ENCODE data around the gene PPP5C.

The PPP5C gene

DNA sequence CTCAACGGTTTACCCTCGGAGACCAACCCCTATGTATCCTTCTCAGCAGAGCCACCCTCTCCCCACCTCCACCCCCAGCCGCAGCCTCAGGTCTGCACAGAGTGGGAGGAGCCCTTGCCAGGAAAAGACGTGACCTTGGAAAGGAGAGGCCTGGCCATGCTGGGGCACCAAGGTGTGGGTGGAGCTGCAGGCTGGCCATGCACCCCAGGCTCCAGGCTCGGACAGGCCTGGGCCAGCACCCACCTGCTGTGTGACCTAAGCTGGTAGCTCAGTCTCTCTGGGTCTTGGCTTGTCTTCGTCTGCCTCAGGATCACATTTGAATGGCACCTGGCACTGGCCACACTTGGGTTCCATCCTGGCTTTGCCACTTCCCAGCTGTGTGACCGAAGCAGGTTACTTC, 37.0 kb downstream of the PPP5C start:
- DNase-seq (ENCODE audit: low read depth) = no peak
- TF ChIP-seq, protein P1, sequence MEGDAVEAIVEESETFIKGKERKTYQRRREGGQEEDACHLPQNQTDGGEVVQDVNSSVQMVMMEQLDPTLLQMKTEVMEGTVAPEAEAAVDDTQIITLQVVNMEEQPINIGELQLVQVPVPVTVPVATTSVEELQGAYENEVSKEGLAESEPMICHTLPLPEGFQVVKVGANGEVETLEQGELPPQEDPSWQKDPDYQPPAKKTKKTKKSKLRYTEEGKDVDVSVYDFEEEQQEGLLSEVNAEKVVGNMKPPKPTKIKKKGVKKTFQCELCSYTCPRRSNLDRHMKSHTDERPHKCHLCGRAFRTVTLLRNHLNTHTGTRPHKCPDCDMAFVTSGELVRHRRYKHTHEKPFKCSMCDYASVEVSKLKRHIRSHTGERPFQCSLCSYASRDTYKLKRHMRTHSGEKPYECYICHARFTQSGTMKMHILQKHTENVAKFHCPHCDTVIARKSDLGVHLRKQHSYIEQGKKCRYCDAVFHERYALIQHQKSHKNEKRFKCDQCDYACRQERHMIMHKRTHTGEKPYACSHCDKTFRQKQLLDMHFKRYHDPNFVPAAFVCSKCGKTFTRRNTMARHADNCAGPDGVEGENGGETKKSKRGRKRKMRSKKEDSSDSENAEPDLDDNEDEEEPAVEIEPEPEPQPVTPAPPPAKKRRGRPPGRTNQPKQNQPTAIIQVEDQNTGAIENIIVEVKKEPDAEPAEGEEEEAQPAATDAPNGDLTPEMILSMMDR (IDR thresholded peaks at IDR 0.05; ENCODE audit: low read depth, low read length) = no peak
- no peak for TF ChIP-seq MYC (IDR thresholded peaks at IDR 0.05; ENCODE audit: low read depth, low read length)
- no peak for TF ChIP-seq POLR2A (IDR thresholded peaks at IDR 0.05; ENCODE audit: extremely low read depth, insufficient read length)
- TF ChIP-seq, protein P2, sequence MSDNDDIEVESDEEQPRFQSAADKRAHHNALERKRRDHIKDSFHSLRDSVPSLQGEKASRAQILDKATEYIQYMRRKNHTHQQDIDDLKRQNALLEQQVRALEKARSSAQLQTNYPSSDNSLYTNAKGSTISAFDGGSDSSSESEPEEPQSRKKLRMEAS (IDR thresholded peaks at IDR 0.05; ENCODE audit: low read depth, low read length) = no peak
- no peak overlapping the region for H3K4me3 ChIP-seq (ENCODE audit: low read depth, low read length)

DNA sequence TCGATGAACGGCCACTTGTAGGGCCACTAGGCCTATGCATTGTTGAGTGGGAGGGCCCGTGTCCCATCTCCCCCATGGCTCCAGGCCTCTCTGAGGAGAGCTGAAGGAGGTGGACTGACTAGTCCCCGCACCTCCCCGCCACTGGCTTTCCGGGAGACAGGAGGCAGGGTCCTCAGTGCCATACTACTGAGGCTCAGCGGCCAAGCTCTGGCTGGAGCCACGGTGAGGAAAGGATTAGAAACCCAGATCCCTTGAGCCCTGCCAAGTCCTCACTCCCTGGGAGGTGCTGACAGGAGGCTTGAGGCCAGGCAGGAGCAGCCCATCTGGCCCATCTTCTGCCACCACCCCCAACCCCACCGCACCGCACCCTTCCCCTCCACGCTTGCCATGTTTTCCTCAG, 37.5 kb downstream of the PPP5C start:
- no peak for DNase-seq (ENCODE audit: low read depth)
- no peak for TF ChIP-seq POLR2A (IDR thresholded peaks at IDR 0.05; ENCODE audit: extremely low read depth, insufficient read length)
- TF ChIP-seq, protein P1 (IDR thresholded peaks at IDR 0.05; ENCODE audit: low read depth, low read length) = no peak
- no peak for TF ChIP-seq MYC (IDR thresholded peaks at IDR 0.05; ENCODE audit: low read depth, low read length)
- TF ChIP-seq, protein P2 (IDR thresholded peaks at IDR 0.05; ENCODE audit: low read depth, low read length) = no peak
- no peak overlapping the region for H3K4me3 ChIP-seq (ENCODE audit: low read depth, low read length)

DNA sequence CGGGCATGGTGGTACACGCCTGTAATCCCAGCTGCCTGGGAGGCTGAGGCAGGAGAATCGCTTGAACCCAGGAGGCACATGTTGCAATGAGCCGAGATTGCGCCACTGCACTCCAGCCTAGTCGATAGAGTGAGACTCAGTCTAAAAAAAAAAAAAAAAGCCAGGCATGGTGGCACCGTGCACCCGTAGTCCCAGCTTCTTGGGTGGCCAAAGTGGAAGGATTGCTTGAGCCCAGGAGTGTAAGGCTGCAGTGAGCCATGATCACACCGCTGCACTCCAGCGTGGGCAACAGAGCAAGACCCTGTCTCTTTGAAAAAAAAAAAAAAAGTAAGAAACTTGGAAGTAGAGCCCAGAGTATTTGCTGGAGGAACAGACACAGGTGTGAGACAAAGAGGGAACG, 38.7 kb downstream of the PPP5C start:
- no peak overlapping the region for H3K4me3 ChIP-seq (ENCODE audit: low read depth, low read length)
- peak; percentile 48 for DNase-seq (ENCODE audit: low read depth)
- TF ChIP-seq, protein P2 (IDR thresholded peaks at IDR 0.05; ENCODE audit: low read depth, low read length) = no peak
- TF ChIP-seq MYC (IDR thresholded peaks at IDR 0.05; ENCODE audit: low read depth, low read length) (no peak), POLR2A (IDR thresholded peaks at IDR 0.05; ENCODE audit: extremely low read depth, insufficient read length) (no peak)
- TF ChIP-seq, protein P1 (IDR thresholded peaks at IDR 0.05; ENCODE audit: low read depth, low read length) = no peak

DNA sequence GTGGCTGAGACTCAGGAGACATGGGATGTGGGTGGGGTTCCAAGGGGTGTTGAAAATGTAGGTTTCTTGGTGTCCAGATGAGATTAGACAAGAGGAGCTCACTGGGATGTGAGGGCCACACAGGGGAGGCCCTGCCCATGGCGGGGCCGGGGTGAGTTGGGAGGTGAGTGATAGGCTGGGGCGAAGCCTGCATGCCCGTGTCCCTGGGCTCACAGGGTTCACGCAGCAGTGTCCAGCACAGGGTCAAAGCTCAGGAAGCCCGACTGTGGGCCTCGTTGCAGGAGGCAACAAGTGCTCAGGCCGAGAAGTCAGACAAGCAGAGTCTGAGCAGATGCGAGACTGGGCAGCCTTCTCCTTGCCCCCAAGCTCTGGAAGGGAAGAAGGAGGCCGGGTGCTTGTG, 39.3 kb downstream of the PPP5C start:
- peak; percentile 4 for DNase-seq (ENCODE audit: low read depth)
- no peak for TF ChIP-seq POLR2A (IDR thresholded peaks at IDR 0.05; ENCODE audit: extremely low read depth, insufficient read length)
- TF ChIP-seq, protein P1 (IDR thresholded peaks at IDR 0.05; ENCODE audit: low read depth, low read length) = no peak
- TF ChIP-seq MYC (IDR thresholded peaks at IDR 0.05; ENCODE audit: low read depth, low read length) = no peak
- TF ChIP-seq, protein P2 (IDR thresholded peaks at IDR 0.05; ENCODE audit: low read depth, low read length) = no peak
- H3K4me3 ChIP-seq (ENCODE audit: low read depth, low read length) = no peak overlapping the region

DNA sequence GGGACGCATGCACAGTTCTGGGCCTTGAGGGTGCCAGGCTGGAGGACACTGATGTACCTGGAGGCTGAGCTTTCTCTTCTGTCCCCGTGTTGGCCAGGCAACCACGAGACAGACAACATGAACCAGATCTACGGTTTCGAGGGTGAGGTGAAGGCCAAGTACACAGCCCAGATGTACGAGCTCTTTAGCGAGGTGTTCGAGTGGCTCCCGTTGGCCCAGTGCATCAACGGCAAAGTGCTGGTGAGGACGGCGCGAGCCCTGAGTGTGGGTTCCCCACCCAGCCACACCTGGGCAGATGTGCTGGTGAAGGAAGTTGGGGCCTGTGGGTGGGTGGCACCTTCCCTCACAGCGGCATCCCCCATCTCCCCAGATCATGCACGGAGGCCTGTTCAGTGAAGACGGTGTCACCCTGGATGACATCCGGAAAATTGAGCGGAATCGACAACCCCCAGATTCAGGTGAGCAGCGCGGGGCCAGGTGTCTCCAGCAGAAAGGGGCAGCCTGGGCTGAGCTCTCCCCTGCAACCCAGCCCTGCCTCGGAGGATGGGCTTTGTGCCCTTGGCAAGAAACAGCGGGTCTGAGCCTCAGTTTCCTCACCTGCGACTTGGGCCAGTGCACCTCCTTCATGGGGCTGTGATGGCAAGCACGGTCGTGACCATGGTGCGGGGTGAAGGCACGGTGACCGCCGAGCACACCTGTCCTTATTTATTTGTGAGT, 40.3 kb downstream of the PPP5C start:
- no peak for TF ChIP-seq POLR2A (IDR thresholded peaks at IDR 0.05; ENCODE audit: extremely low read depth, insufficient read length)
- TF ChIP-seq, protein P1 (IDR thresholded peaks at IDR 0.05; ENCODE audit: low read depth, low read length) = no peak
- TF ChIP-seq, protein P2 (IDR thresholded peaks at IDR 0.05; ENCODE audit: low read depth, low read length) = no peak
- no peak for TF ChIP-seq MYC (IDR thresholded peaks at IDR 0.05; ENCODE audit: low read depth, low read length)
- no peak overlapping the region for H3K4me3 ChIP-seq (ENCODE audit: low read depth, low read length)
- DNase-seq (ENCODE audit: low read depth) = peak; percentile 3
